ENCODE measurements around the gene ACTR3C.

DNA sequence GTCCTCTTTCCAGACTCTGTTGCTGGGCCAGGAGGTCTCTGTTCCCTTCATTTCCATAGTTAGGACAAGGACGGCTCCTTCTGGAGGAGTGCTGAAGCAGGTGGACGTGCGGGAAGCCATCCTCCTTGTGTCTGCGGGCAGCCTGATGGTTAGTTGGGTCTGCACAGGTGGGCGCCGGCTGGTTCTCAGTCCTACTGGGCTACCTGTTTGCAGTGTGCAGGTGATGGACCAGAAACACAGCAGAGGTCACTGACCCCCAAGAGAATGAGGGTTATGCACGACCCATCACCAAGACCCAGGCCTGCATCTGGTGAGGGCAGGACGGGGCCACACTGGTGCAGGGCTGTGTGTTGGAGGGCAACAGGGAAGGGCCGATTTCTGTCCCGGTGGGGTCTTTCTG lies 10.3 kb upstream of the ACTR3C start:
- TF ChIP-seq, protein P1, sequence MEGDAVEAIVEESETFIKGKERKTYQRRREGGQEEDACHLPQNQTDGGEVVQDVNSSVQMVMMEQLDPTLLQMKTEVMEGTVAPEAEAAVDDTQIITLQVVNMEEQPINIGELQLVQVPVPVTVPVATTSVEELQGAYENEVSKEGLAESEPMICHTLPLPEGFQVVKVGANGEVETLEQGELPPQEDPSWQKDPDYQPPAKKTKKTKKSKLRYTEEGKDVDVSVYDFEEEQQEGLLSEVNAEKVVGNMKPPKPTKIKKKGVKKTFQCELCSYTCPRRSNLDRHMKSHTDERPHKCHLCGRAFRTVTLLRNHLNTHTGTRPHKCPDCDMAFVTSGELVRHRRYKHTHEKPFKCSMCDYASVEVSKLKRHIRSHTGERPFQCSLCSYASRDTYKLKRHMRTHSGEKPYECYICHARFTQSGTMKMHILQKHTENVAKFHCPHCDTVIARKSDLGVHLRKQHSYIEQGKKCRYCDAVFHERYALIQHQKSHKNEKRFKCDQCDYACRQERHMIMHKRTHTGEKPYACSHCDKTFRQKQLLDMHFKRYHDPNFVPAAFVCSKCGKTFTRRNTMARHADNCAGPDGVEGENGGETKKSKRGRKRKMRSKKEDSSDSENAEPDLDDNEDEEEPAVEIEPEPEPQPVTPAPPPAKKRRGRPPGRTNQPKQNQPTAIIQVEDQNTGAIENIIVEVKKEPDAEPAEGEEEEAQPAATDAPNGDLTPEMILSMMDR (IDR thresholded peaks at IDR 0.05): no peak
- no peak for TF ChIP-seq EZH2 (IDR thresholded peaks at IDR 0.05)
